HG02571 (cell line): ENCODE results near the gene YJU2.
"Not testable (repeated sequence)": the region's sequence is repeated elsewhere in the genome, so short reads cannot be mapped to it uniquely, and the experiment has no call there.

Experiments
- ATAC-seq: cut with Tn5 transposase; IDR thresholded peaks from one replicate; pipeline ENCODE4 v1.9.1; 2021; ENCODE audit warnings: mild to moderate bottlenecking, moderate library complexity; ENCODE audit not compliant: unreplicated experiment

YJU2 gene

GRCh38 chr19:4246767-4247593, at the start of gene YJU2:
YJU2 (plus strand) TSS chr19:4247080; CDS start chr19:4247147, 67 bp downstream.
- peak; percentile 82 for ATAC-seq

- no peak for ATAC-seq
Measured at GRCh38 chr19:4197228-4197624, 49.7 kb upstream of the YJU2 start.

DNA sequence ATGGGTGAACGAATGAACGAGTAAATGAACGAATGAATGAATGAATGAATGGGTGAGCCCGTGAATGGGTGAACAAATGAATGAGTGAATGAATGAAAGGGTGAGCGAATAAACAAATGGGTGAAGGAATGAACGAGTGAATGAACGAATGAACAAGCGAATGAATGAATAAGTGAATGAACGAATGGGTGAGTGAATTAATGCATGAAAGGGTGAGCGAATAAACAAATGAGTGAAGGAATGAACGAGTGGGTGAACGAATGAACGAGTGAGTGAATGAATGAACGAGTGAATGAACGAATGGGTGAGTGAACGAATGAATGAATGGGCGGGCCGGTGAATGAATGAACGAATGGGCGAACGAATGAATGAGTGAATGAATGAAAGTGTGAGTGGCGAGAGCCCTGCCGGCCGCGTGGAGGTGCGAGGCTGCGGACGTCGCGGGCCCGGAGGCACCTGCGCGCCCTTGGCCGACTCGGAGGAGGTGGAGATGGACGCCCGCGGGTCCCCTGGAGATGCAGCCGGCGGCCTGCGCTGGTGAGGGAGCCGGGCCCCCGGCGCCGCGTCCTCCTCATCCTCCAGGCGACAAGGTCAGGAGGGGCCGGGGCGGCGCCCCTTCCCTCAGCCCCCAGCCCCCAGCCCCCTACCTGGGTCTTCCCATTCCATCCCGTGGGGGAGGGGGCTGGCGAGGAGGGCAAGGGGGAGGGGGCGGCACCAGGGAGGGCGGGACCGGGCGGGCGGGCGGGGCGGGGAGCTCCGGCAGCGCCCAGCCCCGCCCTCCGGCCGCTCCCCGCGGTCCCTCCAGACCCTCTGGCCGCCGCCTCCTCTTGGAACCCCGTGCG, 49.0 kb upstream of the YJU2 start:
- no peak for ATAC-seq

DNA sequence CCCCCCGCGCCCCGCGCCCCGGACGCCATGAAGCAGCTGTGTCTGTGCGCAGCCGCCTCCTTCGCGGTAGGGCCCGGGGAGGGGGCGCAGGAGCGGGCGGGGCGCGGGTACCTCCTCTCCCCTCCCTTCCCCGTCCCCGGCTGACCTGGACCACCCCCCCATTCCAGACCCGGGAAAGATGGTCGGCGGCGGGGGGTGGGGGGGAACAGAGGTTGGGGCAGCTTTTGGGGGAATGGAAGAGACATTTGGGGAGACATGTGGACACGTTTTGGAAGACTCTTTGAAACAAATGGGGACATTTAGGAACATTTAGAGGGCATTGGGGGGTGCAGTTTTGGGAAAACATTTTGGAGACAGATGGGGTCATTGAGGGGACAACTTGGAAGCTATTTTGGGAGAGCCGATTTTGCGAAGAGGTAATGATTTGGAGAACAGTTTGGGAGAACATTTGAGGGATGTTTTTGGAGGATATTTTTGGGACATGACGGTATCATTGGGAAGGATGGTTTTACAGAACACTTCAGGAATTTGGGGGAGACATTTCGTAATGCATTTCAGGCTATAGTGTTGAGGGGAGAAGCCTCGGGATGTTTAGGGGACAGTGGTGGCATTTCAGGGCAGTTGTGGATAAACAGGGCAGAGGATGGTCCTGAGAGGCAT, 48.3 kb upstream of the YJU2 start:
- no peak for ATAC-seq

DNA sequence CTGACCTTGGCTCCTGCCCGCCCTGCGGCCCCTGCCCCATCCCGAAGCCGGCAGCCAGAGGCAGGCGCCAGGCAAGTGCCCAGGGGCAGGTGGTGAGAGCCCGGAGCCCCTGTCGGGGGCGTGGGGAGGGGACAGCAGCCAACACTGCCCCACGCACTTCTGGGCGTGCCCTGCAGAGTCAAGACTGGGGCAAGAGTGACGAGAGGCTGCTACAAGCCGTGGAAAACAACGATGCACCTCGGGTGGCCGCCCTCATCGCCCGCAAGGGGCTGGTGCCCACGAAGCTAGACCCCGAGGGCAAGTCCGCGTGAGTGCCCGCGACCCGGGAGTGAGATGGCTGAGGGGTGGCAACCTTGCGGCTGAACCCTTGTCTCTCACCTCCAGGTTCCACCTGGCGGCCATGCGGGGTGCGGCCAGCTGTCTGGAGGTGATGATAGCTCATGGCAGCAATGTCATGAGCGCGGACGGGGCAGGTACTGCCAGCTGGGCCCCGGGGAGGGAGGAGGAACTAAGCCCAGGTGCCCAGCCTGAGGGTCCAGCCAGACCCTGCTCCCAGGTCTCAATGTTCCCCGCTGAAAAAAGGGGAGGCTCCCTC, 47.1 kb upstream of the YJU2 start:
- ATAC-seq = no peak

- ATAC-seq = no peak
Measured at GRCh38 chr19:4200940-4201542, 45.8 kb upstream of the YJU2 start.

DNA sequence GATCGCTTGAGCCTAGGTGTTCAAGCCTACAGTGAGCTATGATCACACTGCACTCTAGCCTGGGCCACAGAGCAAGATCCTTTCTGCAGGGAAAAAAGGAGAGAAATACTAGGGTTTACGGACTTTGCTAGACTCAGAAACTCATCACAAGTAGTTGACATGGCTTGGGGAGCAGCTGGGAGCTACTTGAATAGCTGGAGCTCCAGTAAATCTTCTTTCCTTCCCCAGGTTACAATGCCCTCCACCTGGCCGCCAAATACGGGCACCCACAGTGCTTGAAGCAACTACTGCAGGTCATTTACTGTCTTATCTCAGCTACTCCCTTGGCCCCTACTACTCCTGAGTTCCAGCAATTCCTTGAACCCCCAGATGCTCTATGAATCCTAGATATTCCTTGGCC, 45.1 kb upstream of the YJU2 start:
- no peak for ATAC-seq

DNA sequence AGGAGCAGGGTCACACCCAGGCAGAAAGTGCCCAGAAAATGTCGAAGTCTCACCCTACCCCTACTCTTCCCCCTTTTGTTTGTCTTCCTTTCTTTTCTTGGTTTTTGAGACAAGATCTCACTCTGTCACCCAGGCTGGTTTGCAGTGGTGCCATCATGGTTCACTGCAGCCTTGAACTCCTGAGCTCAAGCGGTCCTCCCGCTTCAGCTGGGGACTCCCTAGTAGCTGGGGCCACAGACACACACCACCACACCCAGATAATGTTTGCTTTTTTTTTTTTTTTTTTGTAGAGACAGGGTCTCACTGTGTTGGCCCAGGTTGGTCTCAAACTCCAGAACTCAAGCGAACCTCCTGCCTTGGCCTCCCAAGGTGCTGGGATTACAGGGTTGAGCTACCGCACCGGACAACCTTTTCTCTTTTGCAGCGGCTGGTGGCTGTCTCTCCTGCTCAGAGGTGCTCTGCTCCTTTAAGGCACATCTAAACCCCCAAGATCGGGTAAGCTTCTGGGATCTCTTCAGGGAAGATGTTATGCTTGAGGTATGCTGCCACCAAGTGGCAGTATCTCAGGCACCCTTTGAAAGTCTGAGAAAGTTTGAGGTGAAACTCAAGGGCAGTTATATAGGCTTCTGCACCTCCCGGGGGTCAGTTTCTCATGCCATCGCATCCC, 39.9 kb upstream of the YJU2 start:
- no peak for ATAC-seq

- no peak for ATAC-seq
Measured at GRCh38 chr19:4208385-4209094, 38.3 kb upstream of the YJU2 start.

DNA sequence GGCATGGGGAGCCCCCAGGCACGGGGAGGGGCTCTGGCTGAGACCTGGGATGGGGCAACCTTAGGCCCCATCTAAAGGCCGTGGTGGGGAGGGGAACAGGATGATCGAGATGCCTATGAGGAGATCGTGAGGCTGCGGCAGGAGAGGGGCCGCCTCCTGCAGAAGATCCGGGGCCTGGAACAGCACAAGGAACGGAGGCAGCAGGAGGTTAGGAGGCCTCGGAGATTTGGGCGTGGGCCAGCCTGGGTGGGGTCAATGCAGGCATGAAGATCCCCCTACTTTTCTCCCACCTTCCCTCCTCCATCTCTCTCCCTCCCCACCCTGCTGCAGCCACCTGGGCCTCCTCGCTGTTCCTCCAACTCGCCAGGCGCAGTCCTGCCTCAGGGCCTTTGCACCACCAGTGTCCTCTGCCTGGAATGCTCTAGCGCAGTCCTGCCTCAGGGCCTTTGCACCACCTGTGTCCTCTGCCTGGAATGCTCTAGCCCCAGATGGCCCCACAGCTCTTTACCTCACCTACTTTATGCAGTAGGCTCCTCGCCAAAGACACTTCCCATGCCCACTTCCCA, 36.6 kb upstream of the YJU2 start:
- ATAC-seq = no peak

- ATAC-seq = no peak
Measured at GRCh38 chr19:4213116-4213515, 33.8 kb upstream of the YJU2 start.

GRCh38 chr19:4215807-4216206, 31.1 kb upstream of the YJU2 start:
- no peak for ATAC-seq

GRCh38 chr19:4216846-4217245, 30.0 kb upstream of the YJU2 start:
- no peak for ATAC-seq

GRCh38 chr19:4217429-4218264, 29.2 kb upstream of the YJU2 start:
- no peak for ATAC-seq

GRCh38 chr19:4218523-4218922, 28.4 kb upstream of the YJU2 start:
- ATAC-seq = not testable (repeated sequence)

GRCh38 chr19:4220188-4220587, 26.7 kb upstream of the YJU2 start:
- ATAC-seq = no peak

DNA sequence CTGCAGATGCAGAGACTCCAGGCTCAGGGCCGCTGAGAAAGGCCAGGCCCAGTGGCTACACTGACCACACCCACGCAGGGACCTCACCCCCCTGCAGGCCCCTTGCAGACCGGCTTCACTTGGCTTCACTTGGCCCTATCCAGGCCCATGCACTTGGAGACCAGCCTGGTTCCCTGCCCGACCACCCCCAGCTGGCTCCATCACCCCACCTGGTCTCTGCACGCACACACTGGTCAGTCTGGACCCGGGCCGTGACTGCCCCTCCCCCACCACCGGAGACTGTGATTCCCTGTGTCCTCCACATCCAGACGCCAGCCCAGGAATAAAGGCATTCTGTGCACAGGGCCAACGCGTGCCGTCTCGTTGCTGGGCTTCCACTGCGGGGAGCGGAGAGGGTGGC, 22.4 kb upstream of the YJU2 start:
- no peak for ATAC-seq

GRCh38 chr19:4225885-4226284, 21.0 kb upstream of the YJU2 start:
- no peak for ATAC-seq
